Muscle layer of duodenum (tissue), 2 donors: ENCODE data around the gene DDX31.

ENCODE experiments used
- H3K27ac ChIP-seq: one replicate; pipeline ENCODE4 v1.7.0; 2013; ENCODE audit warnings: mild to moderate bottlenecking, low read length
- H3K27me3 ChIP-seq: one replicate; pipeline ENCODE4 v1.7.0; 2013; ENCODE audit warnings: low read depth, mild to moderate bottlenecking, control low read depth, low read length
- H3K36me3 ChIP-seq, 2 donors: one replicate each; pipeline ENCODE4 v1.7.0; 2013; ENCODE audit warnings: low read length in 2 of 2, control low read depth in 1 of 2, mild to moderate bottlenecking in 1 of 2; ENCODE audit not compliant: insufficient read depth in 2 of 2, control insufficient read depth in 1 of 2
- H3K4me1 ChIP-seq, 2 donors: one replicate each; pipeline ENCODE4 v1.7.0; 2013; ENCODE audit warnings: low read length in 2 of 2, mild to moderate bottlenecking in 2 of 2, control low read depth in 1 of 2, moderate library complexity in 1 of 2; ENCODE audit not compliant: insufficient read depth in 2 of 2, control insufficient read depth in 1 of 2
- H3K4me3 ChIP-seq, 2 donors: one replicate each; pipeline ENCODE4 v1.7.0; 2013; ENCODE audit warnings: low read length in 2 of 2, low read depth in 1 of 2, mild to moderate bottlenecking in 1 of 2
- H3K9me3 ChIP-seq, 2 donors: one replicate each; pipeline ENCODE4 v1.7.0; 2013; ENCODE audit warnings: low read length in 2 of 2, control low read depth in 1 of 2, mild to moderate bottlenecking in 1 of 2; ENCODE audit not compliant: control insufficient read depth in 1 of 2
- donor health status: healthy.

Gene DDX31

GRCh38 chr9:132543251-132543650, 126.5 kb downstream of the DDX31 start:
- Histone ChIP-seq H3K36me3 (no peaks in the 10 kb centered on the region), H3K9me3 (no peaks in the 10 kb centered on the region), H3K27me3 (no peaks in the 10 kb centered on the region), H3K27ac (no peak overlapping the region), H3K4me1 (peaks cover 0 to 15% of the 10 kb centered on the region in 2 donors), H3K4me3 (no peak overlapping the region)
